Measurements from ENCODE around the gene THBD. TPM values are rescaled to one million over a fixed set of nuclear protein-coding genes. Genes with fewer than 3 reads are reported as not detected.
"Not testable (repeated sequence)": the region's sequence is repeated elsewhere in the genome, so short reads cannot be mapped to it uniquely, and the experiment has no call there.

Gene THBD
- total RNA-seq, 1 donor from 2014 or later = 6.8 TPM

GRCh38 chr20:23032056-23032749, 17.3 kb downstream of the THBD start:
- Histone ChIP-seq H3K36me3 (ENCODE audit: control insufficient read depth in 3 of 3, insufficient read depth in 3 of 3, low read length in 3 of 3) (no peaks in the 10 kb centered on the region), H3K27me3 (ENCODE audit: control insufficient read depth in 3 of 3, insufficient read depth in 3 of 3, low read length in 3 of 3) (peaks cover 19 to 22% (median 20%) of the 10 kb centered on the region in 3 donors), H3K4me3 (ENCODE audit: low read length in 3 of 3) (no peak overlapping the region), H3K9ac (ENCODE audit: low read depth in 1 of 3, low read length in 3 of 3) (no peak overlapping the region), H3K4me1 (ENCODE audit: control insufficient read depth in 3 of 3, insufficient read depth in 3 of 3, low read length in 3 of 3) (peaks cover 0 to 4% (median 2%) of the 10 kb centered on the region in 3 donors), H3K27ac (ENCODE audit: low read depth, low read length) (no peak overlapping the region), H3K9me3 (ENCODE audit: control insufficient read depth in 3 of 3, low read length in 3 of 3) (no peaks in the 10 kb centered on the region)

- no peak overlapping the region for H3K4me3 ChIP-seq (ENCODE audit: low read length in 3 of 3)
- peaks cover 14 to 18% (median 14%) of the 10 kb centered on the region in 3 donors for H3K27me3 ChIP-seq (ENCODE audit: control insufficient read depth in 3 of 3, insufficient read depth in 3 of 3, low read length in 3 of 3)
- H3K9me3 ChIP-seq (ENCODE audit: control insufficient read depth in 3 of 3, low read length in 3 of 3) = no peaks in the 10 kb centered on the region
- H3K4me1 ChIP-seq (ENCODE audit: control insufficient read depth in 3 of 3, insufficient read depth in 3 of 3, low read length in 3 of 3) = peaks cover 0 to 4% (median 2%) of the 10 kb centered on the region in 3 donors
- H3K36me3 ChIP-seq (ENCODE audit: control insufficient read depth in 3 of 3, insufficient read depth in 3 of 3, low read length in 3 of 3) = no peaks in the 10 kb centered on the region
- no peak overlapping the region for H3K9ac ChIP-seq (ENCODE audit: low read depth in 1 of 3, low read length in 3 of 3)
- H3K27ac ChIP-seq (ENCODE audit: low read depth, low read length) = no peak overlapping the region
These were observed 18.1 kb downstream of the THBD start for GRCh38 chr20:23031346-23031745.

GRCh38 chr20:23029324-23029723, 20.1 kb downstream of the THBD start:
- Histone ChIP-seq H3K36me3 (ENCODE audit: control insufficient read depth in 3 of 3, insufficient read depth in 3 of 3, low read length in 3 of 3) (no peaks in the 10 kb centered on the region), H3K27ac (ENCODE audit: low read depth, low read length) (no peak overlapping the region), H3K4me1 (ENCODE audit: control insufficient read depth in 3 of 3, insufficient read depth in 3 of 3, low read length in 3 of 3) (no peaks in the 10 kb centered on the region), H3K27me3 (ENCODE audit: control insufficient read depth in 3 of 3, insufficient read depth in 3 of 3, low read length in 3 of 3) (peaks cover 0 to 1% (median 1%) of the 10 kb centered on the region in 3 donors), H3K4me3 (ENCODE audit: low read length in 3 of 3) (no peak overlapping the region), H3K9me3 (ENCODE audit: control insufficient read depth in 3 of 3, low read length in 3 of 3) (no peaks in the 10 kb centered on the region), H3K9ac (ENCODE audit: low read depth in 1 of 3, low read length in 3 of 3) (no peak overlapping the region)

DNA sequence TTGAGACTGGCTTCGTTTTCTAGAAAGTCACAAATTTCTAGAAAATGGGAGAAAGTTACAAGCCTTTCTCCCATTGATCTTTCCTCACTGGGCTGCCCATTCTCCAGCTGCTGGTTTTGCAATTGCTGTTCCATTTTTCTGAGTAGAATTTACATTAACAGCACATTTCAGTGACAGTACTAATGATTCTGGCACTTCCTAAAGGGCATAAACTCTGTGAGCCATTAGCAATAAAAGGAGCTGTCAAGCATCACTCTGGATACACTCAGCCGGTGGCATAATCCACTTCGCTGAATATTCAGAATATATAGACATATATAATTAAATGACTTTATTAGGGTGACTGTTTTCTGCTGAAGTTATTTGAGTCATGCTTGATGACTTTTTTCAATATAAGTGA, 21.1 kb downstream of the THBD start:
- Histone ChIP-seq H3K4me3 (ENCODE audit: low read length in 3 of 3) (no peak overlapping the region), H3K9ac (ENCODE audit: low read depth in 1 of 3, low read length in 3 of 3) (no peak overlapping the region), H3K9me3 (ENCODE audit: control insufficient read depth in 3 of 3, low read length in 3 of 3) (no peaks in the 10 kb centered on the region), H3K27me3 (ENCODE audit: control insufficient read depth in 3 of 3, insufficient read depth in 3 of 3, low read length in 3 of 3) (no peaks in the 10 kb centered on the region), H3K36me3 (ENCODE audit: control insufficient read depth in 3 of 3, insufficient read depth in 3 of 3, low read length in 3 of 3) (no peaks in the 10 kb centered on the region), H3K4me1 (ENCODE audit: control insufficient read depth in 3 of 3, insufficient read depth in 3 of 3, low read length in 3 of 3) (no peaks in the 10 kb centered on the region), H3K27ac (ENCODE audit: low read depth, low read length) (no peak overlapping the region)

- Histone ChIP-seq H3K4me1 (ENCODE audit: control insufficient read depth in 3 of 3, insufficient read depth in 3 of 3, low read length in 3 of 3) (no peaks in the 10 kb centered on the region), H3K9ac (ENCODE audit: low read depth in 1 of 3, low read length in 3 of 3) (no peak overlapping the region), H3K9me3 (ENCODE audit: control insufficient read depth in 3 of 3, low read length in 3 of 3) (no peaks in the 10 kb centered on the region), H3K27me3 (ENCODE audit: control insufficient read depth in 3 of 3, insufficient read depth in 3 of 3, low read length in 3 of 3) (no peaks in the 10 kb centered on the region), H3K4me3 (ENCODE audit: low read length in 3 of 3) (no peak overlapping the region), H3K27ac (ENCODE audit: low read depth, low read length) (no peak overlapping the region), H3K36me3 (ENCODE audit: control insufficient read depth in 3 of 3, insufficient read depth in 3 of 3, low read length in 3 of 3) (no peaks in the 10 kb centered on the region)
These were observed 21.8 kb downstream of the THBD start for GRCh38 chr20:23027721-23028120.

DNA sequence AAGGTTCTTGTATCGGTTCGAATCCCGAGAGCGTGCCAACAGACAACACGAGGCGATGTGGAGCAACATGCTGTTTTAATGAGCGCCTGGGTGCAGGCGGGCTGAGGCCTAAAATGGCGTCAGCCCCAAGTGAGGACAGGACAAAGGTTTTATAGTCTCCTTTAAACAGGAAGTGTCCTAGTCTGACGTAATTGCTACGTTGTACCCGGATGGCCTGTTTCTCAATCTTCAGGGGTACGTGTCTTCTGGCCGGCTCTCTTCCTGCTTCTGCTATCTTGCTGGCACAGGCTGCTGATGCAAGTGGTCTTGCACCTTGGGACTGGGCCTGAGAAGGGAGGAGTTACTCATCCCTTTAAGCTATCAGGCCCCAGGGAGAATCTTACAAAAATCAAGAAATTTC, 24.0 kb downstream of the THBD start:
- H3K27ac ChIP-seq (ENCODE audit: low read depth, low read length); H3K36me3 ChIP-seq (ENCODE audit: control insufficient read depth in 3 of 3, insufficient read depth in 3 of 3, low read length in 3 of 3); H3K27me3 ChIP-seq (ENCODE audit: control insufficient read depth in 3 of 3, insufficient read depth in 3 of 3, low read length in 3 of 3); H3K4me1 ChIP-seq (ENCODE audit: control insufficient read depth in 3 of 3, insufficient read depth in 3 of 3, low read length in 3 of 3); H3K4me3 ChIP-seq (ENCODE audit: low read length in 3 of 3); H3K9ac ChIP-seq (ENCODE audit: low read depth in 1 of 3, low read length in 3 of 3); H3K9me3 ChIP-seq (ENCODE audit: control insufficient read depth in 3 of 3, low read length in 3 of 3): not testable (repeated sequence)

DNA sequence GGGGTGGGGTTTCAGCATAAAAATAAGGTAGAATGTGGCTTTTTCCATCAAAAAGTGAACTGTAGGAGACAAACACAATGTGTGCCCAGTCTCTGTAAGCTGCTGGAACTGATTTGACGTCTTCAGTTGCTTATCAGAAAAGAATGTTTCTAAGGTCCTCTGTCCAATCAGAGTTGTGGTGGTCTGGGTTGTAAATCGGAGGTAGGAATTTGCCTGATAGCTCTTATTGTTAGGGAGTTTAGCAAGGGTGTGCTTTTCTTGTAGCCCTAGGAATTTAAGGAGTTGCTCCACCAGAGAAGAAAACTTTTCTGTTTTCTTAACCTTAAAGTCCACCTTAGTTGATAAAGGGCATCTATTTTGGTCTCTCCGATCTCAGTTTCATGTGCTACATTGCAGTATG, 24.8 kb downstream of the THBD start:
- Histone ChIP-seq H3K4me1 (ENCODE audit: control insufficient read depth in 3 of 3, insufficient read depth in 3 of 3, low read length in 3 of 3) (peaks cover 0 to 4% (median 0%) of the 10 kb centered on the region in 3 donors), H3K36me3 (ENCODE audit: control insufficient read depth in 3 of 3, insufficient read depth in 3 of 3, low read length in 3 of 3) (no peaks in the 10 kb centered on the region)

DNA sequence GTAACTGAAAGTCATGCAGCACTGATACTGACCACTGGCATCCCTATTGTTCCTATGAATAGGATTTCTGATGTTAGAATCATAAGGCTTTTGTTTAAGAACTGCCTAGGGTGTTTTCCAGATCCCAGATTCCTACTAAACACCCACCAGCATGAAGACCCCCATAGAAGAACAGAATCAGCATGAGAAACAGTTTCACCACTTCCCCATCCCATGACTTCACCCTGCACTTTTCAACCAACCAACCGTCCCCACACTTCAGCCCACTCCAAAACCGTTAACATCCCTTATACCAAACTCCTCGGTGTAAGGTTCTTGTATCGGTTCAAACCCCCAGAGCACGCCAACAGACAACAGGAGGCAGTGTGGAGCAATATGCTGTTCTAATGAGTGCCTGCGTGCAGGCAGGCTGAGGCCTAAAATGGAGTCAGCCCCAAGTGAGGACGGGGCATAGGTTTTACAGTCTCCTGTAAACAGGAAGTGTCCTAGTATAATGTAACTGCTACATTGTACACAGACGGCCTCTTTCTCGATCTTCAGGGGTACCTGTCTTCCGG, 25.8 kb downstream of the THBD start:
- Histone ChIP-seq H3K9me3 (ENCODE audit: control insufficient read depth in 3 of 3, low read length in 3 of 3) (no peaks in the 10 kb centered on the region), H3K9ac (ENCODE audit: low read depth in 1 of 3, low read length in 3 of 3) (no peak overlapping the region), H3K27me3 (ENCODE audit: control insufficient read depth in 3 of 3, insufficient read depth in 3 of 3, low read length in 3 of 3) (no peaks in the 10 kb centered on the region), H3K27ac (ENCODE audit: low read depth, low read length) (no peak overlapping the region), H3K36me3 (ENCODE audit: control insufficient read depth in 3 of 3, insufficient read depth in 3 of 3, low read length in 3 of 3) (no peaks in the 10 kb centered on the region), H3K4me1 (ENCODE audit: control insufficient read depth in 3 of 3, insufficient read depth in 3 of 3, low read length in 3 of 3) (peaks cover 3 to 12% (median 5%) of the 10 kb centered on the region in 3 donors), H3K4me3 (ENCODE audit: low read length in 3 of 3) (no peak overlapping the region)

More for the DNA sequence above, 24.8 kb downstream of the THBD start:
- Histone ChIP-seq H3K9me3 (ENCODE audit: control insufficient read depth in 3 of 3, low read length in 3 of 3) (no peaks in the 10 kb centered on the region), H3K9ac (ENCODE audit: low read depth in 1 of 3, low read length in 3 of 3) (no peak overlapping the region), H3K27ac (ENCODE audit: low read depth, low read length) (no peak overlapping the region), H3K27me3 (ENCODE audit: control insufficient read depth in 3 of 3, insufficient read depth in 3 of 3, low read length in 3 of 3) (no peaks in the 10 kb centered on the region), H3K4me3 (ENCODE audit: low read length in 3 of 3) (no peak overlapping the region)

DNA sequence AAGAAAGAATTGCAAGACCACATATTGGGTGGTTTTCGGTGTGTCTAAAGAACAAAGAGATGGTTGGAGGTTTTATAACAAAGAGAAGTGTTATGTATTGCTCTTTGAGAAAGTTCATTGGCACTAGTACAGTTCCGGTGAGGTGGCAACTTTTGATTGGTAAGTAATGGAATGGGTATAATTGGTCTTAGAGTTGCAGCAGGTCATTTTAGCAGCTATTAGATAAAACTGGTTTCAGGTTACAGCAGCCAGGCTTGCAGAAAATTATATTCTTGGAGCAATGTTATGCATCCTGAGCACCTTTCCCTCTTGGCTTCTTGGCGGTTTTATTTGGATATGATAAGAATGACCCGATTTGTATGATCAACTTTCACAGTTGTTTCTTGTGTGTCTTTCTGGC, 26.6 kb downstream of the THBD start:
- H3K9ac ChIP-seq (ENCODE audit: low read depth in 1 of 3, low read length in 3 of 3) = no peak overlapping the region
- H3K27me3 ChIP-seq (ENCODE audit: control insufficient read depth in 3 of 3, insufficient read depth in 3 of 3, low read length in 3 of 3) = no peaks in the 10 kb centered on the region
- no peaks in the 10 kb centered on the region for H3K36me3 ChIP-seq (ENCODE audit: control insufficient read depth in 3 of 3, insufficient read depth in 3 of 3, low read length in 3 of 3)
- no peak overlapping the region for H3K27ac ChIP-seq (ENCODE audit: low read depth, low read length)
- H3K4me1 ChIP-seq (ENCODE audit: control insufficient read depth in 3 of 3, insufficient read depth in 3 of 3, low read length in 3 of 3) = peaks cover 3 to 19% (median 11%) of the 10 kb centered on the region in 3 donors
- H3K4me3 ChIP-seq (ENCODE audit: low read length in 3 of 3) = no peak overlapping the region
- H3K9me3 ChIP-seq (ENCODE audit: control insufficient read depth in 3 of 3, low read length in 3 of 3) = no peaks in the 10 kb centered on the region

GRCh38 chr20:23021951-23022350, 27.5 kb downstream of the THBD start:
- H3K36me3 ChIP-seq (ENCODE audit: control insufficient read depth in 3 of 3, insufficient read depth in 3 of 3, low read length in 3 of 3) = no peaks in the 10 kb centered on the region
- no peak overlapping the region for H3K9ac ChIP-seq (ENCODE audit: low read depth in 1 of 3, low read length in 3 of 3)
- H3K27ac ChIP-seq (ENCODE audit: low read depth, low read length) = no peak overlapping the region
- no peaks in the 10 kb centered on the region for H3K9me3 ChIP-seq (ENCODE audit: control insufficient read depth in 3 of 3, low read length in 3 of 3)
- no peak overlapping the region for H3K4me3 ChIP-seq (ENCODE audit: low read length in 3 of 3)
- H3K4me1 ChIP-seq (ENCODE audit: control insufficient read depth in 3 of 3, insufficient read depth in 3 of 3, low read length in 3 of 3) = peaks cover 3 to 20% (median 11%) of the 10 kb centered on the region in 3 donors
- H3K27me3 ChIP-seq (ENCODE audit: control insufficient read depth in 3 of 3, insufficient read depth in 3 of 3, low read length in 3 of 3) = no peaks in the 10 kb centered on the region
